Stimulated activated CD8-positive, alpha-beta memory T cell treated with anti-CD3 and anti-CD28 coated beads, Interleukin-2, amount 100 ng/mL, for 48 hours (primary cell): ENCODE measurements around the gene ZNF775.

Source experiments
- DNase-seq, 2 donors: peaks; one replicate each; pipeline ENCODE4 v3.0.0-alpha.2; 2020; ENCODE audit warnings: low read depth in 2 of 2

Gene ZNF775

DNA sequence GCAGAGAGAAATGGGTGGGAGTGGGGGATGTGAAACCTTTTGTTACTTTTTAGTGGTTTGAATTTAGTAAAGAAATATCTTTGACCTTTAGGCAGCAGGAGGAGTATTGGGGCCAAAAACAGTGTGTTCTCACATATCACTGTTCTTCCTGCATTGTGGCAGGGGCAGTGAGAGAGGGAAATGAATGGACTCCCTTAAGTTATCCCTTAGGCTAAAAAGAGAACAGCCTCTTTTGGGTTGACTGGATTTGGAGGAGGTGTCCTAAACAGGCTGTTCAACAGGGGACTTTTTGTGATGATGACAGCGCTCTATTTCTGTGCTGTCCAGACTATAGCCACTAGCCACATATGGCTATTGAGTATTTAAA is 22.3 kb downstream of the ZNF775 start:
- DNase-seq = no peak

DNA sequence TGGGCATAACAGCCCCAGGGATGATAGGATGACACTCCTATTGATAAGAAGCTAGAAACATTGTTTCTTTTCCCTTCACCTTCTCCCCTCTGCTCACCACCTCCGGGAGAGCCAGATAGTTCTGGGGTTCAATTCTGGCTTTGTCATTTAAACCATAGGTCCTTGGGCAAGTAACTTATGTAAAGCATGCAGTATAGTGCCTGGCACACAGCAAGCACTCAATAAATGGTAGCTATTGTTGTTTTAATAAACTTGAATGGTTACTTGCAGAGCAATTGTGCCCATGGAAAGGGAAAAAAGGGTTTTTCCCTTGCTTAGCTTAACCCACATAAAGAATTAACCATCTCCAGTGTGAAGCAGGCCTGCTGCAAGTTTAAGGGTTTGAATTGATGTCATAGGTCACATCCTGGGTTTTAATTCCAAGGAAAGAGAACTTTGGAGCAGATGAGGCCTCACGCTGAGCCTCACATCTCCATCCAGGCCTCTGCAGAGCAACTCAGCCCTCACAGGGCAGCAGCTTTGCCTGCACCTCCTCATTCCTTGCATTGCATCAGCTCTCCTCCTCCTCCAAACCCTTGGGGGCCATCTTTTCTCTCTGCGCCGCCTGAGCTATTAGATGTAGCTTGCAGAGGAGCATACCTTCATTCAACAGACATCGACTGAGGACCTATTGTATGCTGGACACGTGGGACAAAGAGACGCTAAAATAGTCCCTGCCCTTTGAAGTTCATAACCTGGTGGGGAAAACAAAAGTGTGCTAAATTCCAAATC is 22.9 kb downstream of the ZNF775 start:
- DNase-seq = no peak

DNA sequence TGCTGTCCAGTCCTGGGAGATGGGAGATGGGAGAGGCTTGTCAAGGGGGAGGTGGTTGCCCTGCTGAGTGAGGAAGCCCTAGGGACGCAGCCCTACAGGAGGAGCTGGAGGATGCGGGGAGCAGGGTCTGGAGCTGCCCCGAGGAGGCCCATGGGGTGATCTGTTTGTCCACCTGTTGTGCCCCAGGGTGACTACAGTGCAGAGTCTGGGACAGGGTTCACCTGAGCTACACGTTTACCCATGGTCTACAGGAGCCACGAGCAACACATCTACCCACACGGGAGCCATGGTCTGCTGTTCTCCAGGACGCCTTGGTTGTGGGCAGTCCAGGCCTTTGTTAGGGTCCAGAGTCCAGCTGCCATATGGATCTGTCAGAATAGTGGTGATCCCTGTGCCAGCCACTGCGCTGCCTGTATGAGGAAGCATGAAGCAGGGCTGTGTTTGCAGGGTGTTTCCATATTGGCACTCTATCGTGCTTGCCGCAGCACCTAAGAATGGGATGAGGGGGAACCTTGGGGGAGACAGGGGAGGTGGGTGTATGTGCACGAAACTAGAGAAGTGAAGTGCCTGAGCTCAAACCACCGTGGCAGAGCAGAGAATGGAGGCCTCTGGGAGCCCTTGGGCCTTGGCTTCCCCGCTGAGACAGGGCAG is 23.7 kb downstream of the ZNF775 start:
- no peak for DNase-seq

DNA sequence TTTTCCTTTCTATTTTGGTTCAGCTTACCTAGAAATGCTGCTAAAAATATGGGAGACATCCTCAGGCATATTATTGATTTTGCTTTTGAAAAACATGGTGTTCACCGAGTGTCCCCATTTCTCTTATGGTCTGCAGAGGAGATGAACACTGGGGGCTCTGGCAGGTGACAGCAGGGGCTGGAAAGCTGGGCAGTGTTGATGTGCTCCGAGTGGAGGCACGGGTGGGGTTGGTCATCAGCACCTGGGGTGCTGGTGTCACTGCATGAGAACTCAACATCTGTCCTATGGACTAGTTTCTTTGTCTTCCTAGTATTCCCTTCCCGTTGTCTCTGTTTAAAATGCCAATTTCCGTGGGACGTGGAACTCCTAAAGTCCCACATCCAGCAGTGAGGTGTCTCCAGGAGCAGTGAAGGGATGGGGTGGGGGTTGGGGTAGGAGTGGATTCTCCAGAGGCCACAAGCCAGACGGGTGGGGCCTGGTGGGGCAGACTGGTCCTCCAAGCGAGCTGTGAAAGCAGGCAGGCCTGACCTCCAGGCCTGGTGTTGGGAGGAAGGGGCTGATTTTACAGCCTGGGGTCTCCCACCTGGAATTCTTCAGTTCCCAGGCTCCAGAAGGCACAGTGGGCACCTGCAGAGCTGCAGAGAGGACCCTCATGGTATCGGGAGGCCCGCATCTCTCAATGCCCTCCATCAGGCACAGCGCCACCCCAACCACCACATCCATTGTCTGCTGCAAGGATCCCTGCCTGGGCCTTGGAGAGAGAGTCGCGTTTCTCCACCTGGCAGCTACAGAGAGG is 24.4 kb downstream of the ZNF775 start:
- DNase-seq = no peak

DNA sequence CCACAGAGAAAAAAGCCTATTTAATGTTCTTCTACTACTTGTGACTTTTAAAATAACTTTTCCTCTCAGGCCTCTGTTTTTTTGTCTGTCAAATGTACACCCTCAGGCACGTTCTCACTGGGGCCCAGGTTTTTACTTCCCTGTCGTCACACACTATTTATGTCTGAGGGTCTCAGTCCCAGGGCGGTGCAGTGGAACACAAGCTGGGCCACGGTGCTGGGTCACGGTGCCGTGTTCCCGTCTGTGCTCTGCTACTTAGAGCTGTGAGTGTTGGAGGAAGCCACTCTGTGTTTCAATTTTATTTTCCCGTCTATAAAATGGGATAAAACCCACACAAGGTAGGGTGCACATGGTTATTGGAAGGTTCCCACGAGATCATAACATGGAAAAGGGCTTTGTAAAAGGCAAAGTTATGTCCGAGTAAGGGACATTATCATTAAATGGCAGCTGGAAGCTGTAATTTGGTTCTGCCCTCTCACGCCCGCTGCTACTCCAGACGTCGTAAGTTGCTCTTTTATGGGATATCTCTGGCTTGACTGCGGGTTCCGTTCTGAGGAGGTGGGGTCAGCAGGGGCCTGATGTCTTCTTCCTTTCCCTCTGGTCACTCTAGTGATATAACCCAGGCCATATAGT is 25.2 kb downstream of the ZNF775 start:
- no peak for DNase-seq

DNA sequence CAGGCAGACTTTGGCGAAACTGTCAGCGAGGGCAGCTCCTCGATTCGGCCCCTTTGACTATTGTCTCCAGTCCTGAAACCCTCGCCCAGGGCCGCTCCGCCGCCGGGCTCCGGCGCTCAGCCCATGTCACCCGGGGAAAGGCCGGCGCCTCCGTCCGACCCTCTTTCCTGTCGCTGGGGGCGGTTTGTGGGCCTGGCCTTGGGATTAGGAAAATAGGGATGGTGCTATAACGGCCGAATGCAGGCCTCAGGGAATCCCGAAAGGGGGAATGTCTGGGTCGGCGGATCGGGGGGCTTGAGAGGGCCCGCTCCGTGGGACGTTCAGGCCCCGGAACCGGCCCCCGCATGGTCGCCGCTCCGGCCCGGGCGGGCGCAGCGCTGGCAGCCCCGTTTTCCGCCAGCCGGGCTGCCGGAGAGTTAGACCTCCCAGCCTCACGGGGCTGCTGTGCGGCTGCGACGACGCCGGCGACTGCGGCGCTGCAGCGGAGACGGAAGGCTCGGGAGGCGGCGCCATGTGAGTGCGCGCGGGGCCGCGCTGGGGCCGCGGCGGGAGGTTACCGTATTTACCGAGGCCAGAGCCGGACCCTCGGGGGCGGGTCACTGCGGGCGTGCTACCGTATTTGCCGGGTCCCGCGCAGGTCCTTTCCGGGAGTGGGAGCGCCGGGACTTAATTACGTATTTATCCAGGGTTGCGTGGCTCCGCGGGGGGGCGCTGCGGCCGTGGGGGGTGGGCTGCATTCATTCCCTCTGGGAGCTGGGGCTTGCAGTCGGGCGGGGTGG is 25.9 kb downstream of the ZNF775 start:
- peak; percentile 70 to 74 for DNase-seq

DNA sequence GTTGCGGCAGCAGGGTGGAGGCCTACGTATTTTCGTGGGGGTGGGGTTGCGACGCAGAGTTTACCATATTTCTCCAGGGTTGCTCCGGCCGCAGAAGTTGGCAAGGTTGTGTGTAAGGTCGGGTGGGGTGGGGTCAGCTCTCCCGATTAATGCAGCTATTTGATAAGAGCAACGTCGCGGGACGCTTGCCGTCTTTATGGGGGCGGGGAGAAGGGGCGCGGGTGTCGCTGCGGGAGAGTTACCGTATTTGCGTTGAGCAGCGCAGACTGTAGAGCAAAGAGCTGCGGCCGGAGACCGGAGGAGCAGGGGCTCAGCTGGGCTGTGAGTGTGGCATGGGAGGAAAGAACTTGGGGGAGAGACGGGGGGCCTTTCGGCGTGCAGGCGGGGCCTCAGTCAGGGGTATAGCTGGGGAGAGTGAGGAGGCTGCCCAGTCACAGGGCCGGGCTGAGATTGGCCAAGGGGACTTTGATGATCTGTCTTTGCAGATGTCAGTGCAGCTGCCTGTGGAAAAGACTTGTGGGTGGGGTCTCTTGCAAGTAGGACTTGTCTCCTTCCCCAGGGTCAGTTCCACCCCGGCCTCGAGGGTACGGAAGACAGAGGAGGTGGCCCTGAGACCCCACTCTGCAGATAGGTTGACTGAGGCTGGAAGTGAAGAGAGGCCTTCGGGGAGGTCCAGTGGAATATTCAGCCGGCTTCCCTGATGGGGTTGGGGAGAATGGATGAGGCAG is 26.6 kb downstream of the ZNF775 start:
- DNase-seq = peak in 1 of 2 donors; percentile 16

DNA sequence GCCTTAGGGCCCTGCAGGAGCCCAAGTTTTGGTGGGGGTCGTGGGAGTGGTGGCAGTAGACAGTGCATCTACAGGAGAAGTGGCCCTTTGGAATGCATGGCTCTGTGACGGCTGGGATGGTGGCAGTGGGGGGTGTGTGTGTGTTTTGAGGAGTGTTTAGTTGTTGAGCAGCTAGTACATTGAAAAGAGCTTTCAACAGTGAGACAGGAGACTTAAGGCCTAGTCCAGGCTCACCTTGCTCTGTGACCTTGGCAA is 27.1 kb downstream of the ZNF775 start:
- DNase-seq = no peak

DNA sequence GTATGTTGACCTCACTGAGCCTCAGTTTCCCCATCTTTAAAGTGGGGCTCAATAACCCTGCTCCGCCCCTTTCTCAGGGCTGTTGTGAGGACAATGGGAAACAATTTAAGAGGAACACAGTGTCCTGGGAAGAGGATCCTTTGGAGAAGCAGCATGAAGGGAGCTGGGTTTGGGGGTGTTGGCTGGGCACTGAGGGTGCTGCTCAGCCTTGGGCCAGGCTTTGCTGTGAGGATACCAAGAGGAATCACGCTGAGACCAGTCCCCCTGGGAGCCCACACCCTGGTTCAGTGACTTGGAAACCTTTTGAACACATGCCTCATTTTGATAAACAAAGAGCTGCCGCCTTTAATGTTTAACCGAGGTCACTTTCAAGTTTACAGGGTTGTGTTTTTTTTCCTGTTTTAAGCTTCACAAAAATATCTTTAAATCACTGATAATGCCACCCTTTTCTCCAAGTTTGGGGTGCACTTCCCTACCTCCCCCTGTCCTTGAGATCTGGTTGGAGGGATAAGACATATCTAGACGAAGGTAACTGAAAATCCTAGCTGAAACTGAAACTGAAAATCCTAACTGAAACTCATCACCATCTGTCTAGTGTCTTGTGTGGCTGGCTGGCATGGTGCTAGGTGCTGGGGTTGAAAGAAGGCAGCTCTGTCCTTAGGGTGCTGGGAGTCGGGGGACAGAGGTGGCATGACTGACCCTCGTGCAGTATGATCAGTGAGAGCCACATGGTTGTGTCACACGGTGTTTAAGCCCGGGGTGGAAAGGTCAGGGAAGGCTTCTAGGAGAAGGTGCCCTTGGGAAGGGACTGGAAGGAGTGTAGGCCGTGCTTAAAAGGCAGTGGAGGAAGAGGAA is 27.7 kb downstream of the ZNF775 start:
- DNase-seq = no peak

DNA sequence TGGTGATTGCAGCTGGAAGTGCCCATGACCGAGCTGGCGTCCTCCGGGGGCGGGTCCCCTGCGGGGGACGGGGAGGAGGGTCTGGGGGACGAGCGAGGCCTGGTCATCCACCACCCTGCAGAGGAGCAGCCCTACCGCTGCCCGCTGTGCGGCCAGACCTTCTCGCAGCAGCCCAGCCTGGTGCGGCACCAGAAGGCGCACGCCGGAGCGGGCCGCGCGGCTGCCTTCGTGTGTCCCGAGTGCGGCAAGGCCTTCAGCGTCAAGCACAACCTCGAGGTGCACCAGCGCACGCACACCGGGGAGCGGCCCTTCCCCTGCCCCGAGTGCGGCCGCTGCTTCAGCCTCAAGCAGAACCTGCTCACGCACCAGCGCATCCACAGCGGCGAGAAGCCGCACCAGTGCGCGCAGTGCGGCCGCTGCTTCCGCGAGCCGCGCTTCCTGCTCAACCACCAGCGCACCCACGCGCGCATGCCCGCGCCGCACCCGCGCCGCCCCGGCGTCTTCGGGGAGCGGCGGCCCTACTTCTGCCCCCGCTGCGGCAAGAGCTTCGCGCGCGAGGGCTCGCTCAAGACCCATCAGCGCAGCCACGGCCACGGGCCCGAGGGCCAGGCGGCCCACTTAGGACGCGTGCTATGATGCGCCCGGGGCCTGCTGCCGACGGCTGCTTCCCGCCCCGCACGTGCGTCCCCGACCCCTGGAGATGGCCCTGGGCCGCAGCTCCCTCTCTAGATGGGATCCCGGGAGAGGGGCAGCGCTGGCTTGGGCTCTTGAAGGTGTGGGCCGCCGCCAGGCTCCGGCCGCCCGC is 28.7 kb downstream of the ZNF775 start:
- no peak for DNase-seq

DNA sequence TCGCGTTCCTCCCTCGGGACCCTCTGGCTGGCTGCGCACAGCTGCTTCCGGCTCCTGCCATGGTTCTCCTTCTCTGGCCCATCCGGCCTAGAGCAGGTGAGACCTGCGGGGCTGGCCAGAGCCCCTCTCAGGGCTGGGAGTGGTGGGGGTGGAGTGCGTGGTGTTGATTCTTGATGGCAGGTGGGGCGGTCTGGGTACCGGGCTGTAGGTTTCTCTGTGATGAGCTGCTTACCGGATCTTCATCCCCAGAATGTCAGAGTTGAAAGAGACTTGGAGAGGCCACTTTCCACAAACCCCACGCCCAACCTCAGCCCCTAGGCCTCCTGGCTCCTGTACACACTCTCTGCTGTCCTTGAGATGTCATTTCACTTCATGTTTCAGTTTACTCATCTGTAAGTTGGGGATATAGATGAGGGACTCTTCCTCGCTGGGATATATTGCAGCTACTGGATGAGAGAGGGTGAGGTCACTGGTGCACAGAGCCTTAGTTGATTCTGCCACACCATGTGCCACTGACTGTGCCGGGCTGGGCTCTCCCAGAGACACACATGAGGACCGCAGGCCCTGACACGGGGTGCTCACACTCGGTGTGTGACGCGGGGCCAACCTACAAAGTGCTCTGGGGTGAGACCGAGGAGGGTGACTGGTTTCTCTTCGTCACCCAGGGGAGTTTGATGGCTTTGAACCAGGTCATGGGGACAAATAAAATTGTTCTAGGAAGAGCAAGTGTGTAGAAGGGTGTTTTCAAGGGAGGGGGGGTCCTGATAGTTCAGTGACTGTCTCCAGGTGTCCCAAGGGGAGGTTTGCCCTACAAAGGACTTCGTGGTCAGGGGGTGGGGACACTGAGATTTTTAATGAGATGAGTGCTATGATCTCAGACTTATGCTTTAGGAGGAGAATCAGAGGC is 29.5 kb downstream of the ZNF775 start:
- DNase-seq = no peak

DNA sequence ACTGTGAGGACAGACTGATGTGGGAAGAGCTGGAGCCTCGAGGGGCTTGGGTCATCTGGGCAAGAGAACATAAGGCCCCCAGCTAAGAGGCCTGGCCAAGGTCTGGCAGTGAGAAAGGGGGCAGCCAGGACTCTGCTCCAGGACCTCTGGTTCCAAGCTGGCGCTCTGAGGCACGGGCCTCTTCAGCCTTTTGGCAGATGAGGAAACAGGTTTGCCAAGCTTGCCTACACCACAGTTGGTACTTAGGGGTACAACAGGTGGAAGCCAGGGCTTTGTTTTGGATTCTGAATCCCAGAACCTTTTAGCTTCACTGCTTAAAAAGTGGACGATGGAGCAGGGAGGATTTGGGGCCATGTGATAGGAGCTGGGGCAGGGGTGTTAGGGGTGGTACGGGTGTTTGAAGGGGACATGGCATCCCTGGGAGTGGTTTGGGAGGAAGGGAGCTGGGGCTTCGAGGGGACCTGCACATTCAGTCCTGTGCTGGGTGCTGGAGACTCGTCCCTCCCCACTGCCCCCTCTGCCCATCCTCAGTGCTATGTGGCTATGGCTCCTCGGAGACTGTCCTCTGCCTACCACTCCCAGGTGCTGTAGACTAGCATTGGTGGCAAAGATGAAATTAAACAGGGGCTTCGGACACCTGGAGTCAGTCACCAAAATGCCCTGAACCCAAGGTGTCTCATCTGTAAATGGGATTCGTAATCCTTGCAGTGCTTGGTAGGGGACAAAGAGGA is 30.3 kb downstream of the ZNF775 start:
- no peak for DNase-seq

DNA sequence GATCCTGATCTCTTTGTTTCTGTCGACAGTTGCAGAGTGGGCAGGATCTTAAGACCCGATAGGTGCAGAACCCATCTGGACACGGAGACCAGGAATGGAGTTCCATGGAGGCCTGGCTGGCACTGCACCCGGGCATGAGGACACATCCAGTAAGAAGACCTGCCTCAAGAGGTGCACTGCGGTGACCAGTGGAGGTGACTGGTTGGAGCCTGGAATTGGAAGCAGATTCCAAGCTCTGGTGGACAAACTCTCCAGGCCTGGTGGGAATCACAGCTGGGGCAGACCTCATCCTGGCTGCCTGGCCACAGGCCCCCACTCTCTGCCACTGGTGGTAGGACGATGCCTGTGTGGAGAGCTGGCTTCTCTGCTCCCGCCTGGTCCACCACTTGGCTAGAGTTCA is 31.0 kb downstream of the ZNF775 start:
- DNase-seq = no peak

DNA sequence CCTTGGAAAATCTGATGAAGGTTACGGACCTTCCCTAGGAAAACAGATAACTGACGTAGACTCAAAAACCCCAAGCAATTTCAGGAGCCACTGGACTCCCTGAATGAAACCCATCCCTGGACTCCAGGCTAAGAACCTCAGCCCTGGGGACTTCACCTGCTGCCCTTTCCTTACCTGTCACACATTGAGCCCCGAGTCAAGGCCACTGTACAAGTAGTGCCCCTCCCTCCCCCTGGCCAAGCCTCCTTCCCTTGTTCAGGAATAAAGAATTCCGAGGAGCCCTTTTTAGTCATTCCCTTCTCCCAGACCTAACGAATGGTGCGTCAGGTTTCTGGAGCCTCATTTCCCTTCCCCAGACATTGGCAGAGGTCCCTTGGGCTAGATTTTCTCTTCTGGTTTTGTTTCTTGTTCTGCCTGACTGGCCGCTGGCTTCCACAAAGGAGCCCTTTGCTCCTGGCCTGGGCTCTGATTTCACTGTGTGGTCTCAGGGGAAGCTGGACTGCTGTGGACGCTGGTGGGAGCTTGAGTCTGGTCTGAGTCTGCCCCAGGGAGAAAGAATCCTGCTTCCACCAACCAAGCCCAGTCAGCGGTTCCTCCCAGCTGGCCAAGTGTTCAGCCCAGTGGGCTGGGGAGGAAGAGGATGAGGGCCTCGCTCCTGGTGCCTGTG is 31.7 kb downstream of the ZNF775 start:
- no peak for DNase-seq

DNA sequence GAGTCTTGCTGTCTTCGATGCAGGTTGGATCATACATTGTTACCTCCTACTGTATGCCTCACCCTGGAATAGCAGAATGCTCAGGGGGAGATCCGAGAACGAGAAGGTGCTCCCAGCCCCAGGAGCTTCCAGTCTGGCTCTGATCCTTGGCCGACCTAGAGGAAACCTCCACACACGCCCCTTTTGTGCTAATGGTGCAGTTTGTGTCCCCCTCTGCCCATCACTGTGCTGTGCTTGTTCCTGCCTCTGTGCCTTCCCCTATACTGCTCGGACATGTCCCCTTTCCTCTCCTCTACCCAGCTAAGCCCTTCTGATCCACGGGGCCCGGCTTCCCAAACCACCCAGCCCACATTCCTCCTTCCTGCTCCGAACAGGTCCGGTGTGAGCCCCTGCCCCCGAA is 32.5 kb downstream of the ZNF775 start:
- DNase-seq = no peak

DNA sequence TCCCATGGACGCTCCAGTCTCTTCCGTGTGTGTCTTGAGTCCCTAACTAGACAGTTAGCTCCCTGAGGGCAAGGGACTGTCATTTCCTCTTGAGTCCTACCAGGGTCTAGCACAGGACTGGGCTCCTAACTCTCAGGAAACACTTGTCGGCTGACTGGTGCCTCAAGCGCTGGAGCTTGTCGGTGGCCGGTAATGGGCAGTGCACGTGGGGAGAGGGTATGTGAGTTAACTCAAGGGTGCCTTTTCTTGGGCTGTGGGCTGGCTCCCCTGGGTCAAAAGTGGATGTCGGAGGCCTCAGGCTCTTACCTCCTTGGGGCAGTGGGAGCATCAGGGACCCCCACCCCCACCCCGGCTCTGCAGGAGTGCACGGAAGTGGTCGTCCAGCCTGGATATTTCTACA is 32.9 kb downstream of the ZNF775 start:
- no peak for DNase-seq
